ENCODE data around the gene DNASE1L2.
A peak's percentile ranks its signal among the peaks of the same experiment; 100 is the strongest.

Gene DNASE1L2

GRCh38 chr16:2204416-2205103 is 31.7 kb upstream of the DNASE1L2 start:
- no peak for DNase-seq

DNA sequence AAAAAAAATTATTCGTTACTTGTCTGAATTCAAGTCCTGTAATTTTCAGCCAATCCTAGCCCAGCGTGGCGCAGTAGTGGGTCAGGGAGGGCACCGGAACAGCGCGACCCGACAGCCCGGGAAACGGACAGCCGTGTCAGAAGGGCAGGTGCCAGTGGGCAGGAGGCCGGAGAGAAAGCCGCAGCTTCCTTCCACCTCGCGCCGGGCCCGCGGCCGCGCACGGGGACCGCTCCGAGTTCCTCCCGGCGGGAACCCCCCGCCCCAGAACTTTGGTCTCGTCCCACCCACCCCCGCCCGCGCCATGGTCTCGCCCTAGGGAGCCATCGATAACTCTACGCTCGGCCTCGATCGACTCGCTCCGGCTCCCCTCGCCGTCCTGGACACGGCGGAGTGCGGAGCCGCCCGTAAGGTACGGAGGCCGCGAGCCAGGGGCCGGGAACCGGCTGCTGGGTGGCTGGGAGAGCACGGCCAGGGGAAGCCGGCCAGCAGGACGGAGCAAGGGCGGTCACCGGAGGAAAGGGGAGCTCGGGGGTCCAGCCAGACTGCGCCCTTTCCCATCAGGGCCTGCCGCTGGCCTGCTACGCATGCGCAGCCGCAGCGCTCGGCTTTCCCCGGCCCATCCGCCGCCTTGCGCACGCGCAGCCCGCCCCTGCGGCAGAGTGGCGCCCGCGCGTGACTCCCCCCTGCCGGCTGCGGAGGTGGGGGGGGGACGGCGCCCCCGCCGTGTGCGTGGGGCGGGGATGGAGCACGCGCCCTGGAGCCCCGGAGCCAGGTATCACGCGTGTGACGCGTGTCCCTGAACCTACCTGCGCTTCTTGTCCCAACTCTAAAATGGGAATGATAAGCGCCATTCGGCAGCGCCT is 30.9 kb upstream of the DNASE1L2 start, which contains the start of gene MLST8:
TSS of gene MLST8 (plus strand) at position 351 of the 863 bp plus-strand sequence. CDS start 632 bp downstream, outside the sequence.
- DNase-seq, result peak; percentile 35 to 45

GRCh38 chr16:2205967-2206313 is 30.3 kb upstream of the DNASE1L2 start:
- peak in 1 of 2 experiments; percentile 2 for DNase-seq

DNA sequence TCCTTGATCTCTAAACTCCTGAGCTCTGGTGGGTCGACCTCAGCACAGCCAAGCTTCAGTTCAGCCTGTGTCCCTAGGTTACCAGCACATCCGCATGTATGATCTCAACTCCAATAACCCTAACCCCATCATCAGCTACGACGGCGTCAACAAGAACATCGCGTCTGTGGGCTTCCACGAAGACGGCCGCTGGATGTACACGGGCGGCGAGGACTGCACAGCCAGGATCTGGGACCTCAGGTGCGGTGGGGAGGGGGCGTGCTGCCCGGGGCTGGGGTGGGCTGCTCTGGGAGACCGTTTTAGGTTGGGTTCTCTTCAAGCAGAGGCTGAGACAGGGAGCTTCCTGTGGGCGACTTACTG is 29.8 kb upstream of the DNASE1L2 start:
- no peak for DNase-seq

DNA sequence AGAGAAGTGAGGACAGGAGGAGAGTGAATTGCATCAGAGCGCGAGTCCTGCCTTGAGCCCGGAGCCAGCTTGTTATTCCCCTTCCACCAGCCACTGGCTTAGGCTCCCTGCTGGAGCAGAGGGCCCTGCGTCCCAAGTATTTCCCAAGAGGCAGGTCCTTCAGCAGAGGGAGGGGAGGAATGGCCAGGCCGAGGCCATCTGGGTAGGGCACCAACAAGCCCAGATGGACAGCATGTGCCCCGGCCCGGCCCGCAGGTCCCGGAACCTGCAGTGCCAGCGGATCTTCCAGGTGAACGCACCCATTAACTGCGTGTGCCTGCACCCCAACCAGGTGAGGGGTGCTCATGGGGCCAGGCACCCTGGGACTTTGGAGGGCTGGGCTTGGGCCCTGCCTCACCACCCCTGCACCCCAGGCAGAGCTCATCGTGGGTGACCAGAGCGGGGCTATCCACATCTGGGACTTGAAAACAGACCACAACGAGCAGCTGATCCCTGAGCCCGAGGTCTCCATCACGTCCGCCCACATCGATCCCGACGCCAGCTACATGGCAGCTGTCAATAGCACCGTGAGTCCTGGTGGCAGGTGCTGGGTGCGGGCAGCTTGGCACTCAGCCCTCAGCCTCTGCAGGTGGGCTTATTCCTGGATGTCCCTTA is 29.3 kb upstream of the DNASE1L2 start:
- no peak for DNase-seq

DNA sequence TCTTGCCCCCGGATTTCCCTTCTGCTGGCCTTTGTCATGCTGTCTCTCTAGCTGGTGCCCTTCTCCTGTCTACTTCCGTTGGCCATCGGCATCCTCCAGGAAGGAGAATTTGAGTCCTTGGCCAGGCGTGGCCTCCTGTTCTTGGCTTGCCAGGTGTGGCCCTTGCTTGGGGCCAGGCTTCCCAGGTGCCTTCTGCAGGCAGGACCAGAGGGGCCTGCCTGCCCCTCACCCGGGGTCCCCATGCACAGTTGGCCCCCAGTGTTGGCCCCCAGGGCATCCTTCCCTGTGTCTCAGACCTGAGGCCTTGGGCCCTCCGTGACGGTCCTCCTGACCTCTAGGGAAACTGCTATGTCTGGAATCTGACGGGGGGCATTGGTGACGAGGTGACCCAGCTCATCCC is 28.4 kb upstream of the DNASE1L2 start:
- DNase-seq, result no peak

GRCh38 chr16:2208308-2208707 is 27.9 kb upstream of the DNASE1L2 start:
- DNase-seq, result no peak

GRCh38 chr16:2208772-2209171 is 27.5 kb upstream of the DNASE1L2 start:
- DNase-seq, result no peak

- no peak for DNase-seq
Observed at GRCh38 chr16:2209258-2210008, 26.8 kb upstream of the DNASE1L2 start.

DNA sequence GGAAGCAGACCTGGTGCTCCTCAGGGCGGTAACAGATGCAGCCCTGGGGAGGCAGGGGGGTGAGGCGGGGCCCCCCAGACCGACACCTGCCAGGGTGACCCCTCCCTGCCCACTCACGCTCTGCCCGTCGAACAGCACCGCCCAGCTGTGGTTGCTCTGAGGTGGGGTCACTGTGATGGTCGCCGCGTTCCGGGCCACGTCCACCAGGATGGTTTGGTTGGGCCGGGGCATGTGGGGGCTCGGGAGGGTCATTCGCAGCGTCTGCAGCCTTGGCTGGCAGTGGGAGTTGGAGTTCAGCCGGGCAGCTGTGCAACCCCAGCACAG is 26.3 kb upstream of the DNASE1L2 start:
- DNase-seq, result no peak

DNA sequence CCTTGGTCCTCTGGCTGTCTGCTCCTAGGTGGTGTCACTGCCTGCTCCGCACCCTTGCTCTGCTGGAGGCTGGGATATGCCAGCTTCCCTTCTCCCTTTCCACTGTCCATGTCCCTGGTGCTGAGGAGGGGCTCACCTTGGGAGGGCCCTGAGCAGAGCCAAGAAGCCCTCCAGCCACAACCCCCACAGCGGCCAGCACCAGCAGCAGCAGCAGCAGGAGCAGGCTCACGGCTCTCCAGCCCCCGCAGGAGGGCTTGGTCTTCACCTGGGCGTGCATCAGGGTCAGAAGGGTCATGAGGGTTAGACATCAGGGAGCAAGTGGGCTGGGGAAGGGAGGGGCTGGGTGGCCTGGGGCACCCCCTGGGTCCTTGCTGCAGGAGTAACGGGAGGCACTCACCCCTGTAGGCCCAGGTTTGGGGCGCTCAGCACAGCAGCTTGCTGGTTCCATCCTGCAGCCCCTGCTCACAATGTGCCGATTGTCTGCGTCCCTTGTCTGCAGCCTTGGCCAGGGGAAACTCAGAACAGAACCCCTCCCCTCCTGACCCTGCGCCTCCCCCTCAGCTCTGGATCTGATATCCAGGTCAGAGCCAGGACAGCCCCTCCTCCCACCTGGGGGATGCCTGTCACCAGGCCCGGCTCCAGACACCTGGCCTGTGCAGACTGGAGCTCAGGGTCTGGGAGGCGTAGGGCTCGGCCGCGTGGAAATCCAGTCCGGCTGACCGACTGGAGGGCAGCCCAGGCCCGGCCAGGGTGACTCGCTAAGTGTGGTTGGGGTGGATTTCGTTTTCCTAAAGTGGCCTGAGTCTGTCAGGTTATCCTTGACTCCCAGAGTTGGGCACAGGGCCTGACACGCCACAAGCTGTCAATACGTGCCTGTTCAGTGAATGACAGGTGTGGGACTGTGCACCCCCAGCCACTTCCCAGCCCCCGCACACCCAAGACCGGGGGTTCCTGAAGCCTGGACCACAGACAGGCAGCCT is 25.6 kb upstream of the DNASE1L2 start, which contains the start of gene BRICD5:
TSS of gene BRICD5 (minus strand) at position 478 of the 980 bp plus-strand sequence. CDS start at position 448, 30 bp downstream.
- DNase-seq, result no peak

DNA sequence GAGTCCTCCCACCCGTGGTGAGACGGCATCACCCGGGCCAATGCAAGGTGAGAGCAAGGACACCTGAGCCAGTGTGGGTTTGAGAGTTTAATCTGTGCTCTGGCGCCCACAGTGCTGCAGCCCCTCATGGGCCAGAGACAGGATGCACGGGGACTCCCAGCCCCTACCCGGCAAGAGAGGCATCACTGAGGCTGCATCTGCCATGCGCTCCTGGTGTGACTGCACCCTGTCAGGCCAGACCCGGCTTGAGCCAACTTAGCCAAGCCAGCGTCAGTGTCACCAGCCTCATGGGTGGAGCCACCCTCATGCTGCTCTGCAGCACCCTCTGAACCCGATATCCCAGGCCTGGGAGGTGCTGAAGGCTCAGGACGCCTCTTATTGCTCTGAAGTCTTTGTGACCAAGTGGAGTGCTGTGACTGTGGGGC is 24.3 kb upstream of the DNASE1L2 start:
- no peak for DNase-seq

DNA sequence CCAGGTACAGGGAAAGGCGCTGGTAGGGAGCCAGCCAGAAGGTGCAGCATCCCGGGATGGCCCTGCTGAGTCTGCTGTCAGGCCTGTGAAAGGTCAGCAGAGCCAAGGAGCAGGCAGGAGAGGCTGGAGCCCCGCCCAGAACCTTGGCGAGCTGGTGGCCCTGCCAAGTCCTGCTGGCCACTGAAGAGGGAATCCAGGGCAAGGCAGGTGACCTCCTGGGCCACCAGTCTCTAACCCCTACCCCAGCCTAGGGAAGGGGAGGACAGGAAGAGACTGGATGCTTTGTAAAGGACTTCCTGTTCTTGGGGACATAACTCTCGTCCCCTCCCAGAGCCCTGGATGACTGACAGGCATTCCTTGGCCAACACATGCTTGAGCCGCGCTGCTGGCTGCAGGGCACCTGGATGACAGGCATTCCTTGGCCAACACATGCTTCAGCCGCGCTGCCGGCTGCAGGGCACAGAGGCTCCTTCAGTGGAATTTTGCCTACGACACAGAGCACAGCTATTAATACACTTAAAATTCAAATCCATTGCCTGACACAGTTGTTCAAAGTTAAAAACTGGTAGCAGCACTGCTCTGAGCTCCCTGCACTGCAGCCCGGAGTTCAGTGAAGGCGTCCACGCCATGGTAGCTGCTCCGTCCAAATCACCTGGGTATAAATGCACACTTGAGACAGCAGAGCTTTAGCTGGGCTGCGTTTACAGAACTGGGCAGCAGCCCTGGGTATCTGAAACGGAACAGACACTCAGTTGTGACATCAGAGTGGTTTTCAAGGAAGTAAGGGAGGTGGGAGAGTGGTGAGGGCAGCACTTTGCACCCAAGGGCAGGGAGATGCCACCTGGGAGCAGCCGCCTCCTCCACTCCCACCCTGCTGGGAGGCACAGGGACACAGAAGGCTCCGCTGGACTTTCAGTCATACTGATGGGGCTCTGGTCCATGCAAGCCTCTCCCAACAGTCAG is 23.6 kb upstream of the DNASE1L2 start:
- peak in 1 of 2 experiments; percentile 11 for DNase-seq

- no peak for DNase-seq
Observed at GRCh38 chr16:2213817-2214718, 22.2 kb upstream of the DNASE1L2 start.

GRCh38 chr16:2214719-2214968 is 21.6 kb upstream of the DNASE1L2 start, which contains the start of gene PGP:
TSS of gene PGP (minus strand) at chr16:2214840. CDS start at chr16:2214777, 63 bp downstream.
- no peak for DNase-seq

- no peak for DNase-seq
Observed at GRCh38 chr16:2216330-2216729, 19.9 kb upstream of the DNASE1L2 start.

DNA sequence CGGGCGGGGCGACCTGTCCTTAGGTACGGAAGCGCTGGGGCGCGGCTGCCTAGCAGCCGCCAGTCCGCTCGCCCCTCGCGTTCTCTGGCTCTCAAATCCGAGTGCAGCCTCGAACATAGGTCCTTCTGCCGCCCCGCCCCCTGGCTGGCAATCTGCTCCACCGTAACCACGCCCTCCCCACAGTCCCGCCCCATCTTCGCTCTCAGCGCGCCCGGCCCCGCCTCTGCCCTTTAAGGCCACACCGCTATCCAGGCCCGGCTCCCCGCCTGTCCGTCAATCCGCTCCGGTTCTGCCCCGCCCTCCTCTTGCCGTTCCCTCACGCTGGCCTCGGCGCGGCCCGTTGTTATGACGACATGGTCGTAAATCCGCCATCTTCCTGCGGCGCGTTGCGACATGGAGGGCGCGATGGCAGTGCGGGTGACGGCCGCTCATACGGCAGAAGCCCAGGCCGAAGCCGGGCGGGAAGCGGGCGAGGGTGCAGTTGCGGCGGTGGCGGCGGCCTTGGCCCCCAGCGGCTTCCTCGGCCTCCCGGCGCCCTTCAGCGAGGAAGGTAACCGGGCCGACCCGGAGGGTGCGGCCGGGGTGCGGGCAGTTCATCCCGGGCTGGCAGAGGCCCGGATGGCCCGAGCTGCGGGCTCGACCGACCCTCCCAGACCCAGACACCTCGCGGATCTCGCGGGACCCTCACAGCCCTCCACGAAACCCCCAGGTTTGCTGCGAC is 12.9 kb upstream of the DNASE1L2 start, which contains the start of gene E4F1:
TSS of gene E4F1 (plus strand) at position 371 of the 721 bp plus-strand sequence. CDS start at position 394, 23 bp downstream.
- peak; percentile 90 for DNase-seq

- no peak for DNase-seq
Observed at GRCh38 chr16:2223942-2224486, 12.2 kb upstream of the DNASE1L2 start.

Data from Kasumi-1 (cell line).